ENCODE results near the gene PTPRM.
"Not testable (repeated sequence)": the region's sequence is repeated elsewhere in the genome, so short reads cannot be mapped to it uniquely, and the experiment has no call there.

The PTPRM gene

DNA sequence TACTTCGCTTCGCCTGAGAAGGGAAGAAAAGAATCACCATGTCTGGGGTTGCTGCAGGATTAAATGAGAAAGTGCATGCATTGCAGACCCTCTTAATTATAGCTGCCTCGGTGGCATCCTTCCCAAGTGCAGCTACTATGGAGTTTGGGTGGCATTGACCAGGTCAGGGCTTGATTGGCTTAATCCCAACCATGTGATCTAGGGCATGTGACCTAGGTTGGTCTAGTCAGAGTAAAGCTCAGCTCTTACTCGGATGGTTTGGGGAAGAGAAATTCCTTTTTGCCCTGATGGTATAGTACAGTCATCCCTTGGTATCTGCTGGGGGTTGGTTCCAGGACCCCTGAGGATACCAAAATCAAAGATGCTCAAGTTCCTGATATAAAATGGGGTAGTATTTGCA is 863.9 kb downstream of the PTPRM start:
- H3K27ac ChIP-seq: no peak overlapping the region
- CTCF ChIA-PET: no interaction called here
- TF ChIP-seq CTCF (conservative IDR thresholded peaks at IDR 0.05; ENCODE audit: low read depth): no peak
- no peak for DNase-seq (ENCODE audit: low spot score)
- POLR2A ChIA-PET (ENCODE audit: low non-redundant PET): no interaction called here

GRCh38 chr18:8433323-8433722 is 866.2 kb downstream of the PTPRM start:
- DNase-seq (ENCODE audit: low spot score): no peak
- TF ChIP-seq CTCF (conservative IDR thresholded peaks at IDR 0.05; ENCODE audit: low read depth): no peak
- POLR2A ChIA-PET (ENCODE audit: low non-redundant PET): no interaction called here
- CTCF ChIA-PET: no interaction called here
- H3K27ac ChIP-seq: no peak overlapping the region

DNA sequence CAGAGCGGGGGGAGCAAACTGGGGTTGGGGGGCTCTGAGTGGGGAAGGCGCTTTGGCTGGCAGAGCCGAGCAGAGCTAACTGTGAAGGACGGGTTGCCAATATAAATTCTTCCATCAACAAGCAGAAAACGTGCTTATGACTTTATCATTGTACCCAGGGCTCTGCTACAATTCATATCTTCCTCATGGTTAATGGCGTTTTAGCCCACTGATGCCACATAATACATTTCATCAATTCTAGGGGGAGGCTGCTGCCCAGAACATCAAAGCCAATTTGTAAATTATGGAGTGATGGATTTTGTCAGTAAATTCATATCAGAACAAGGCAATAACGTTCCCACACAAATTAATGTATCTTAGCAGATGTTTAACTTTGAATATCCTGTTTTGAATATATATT is 866.7 kb downstream of the PTPRM start:
- POLR2A ChIA-PET (ENCODE audit: low non-redundant PET): no interaction called here

GRCh38 chr18:8435376-8435775 is 868.3 kb downstream of the PTPRM start:
- TF ChIP-seq CTCF (conservative IDR thresholded peaks at IDR 0.05; ENCODE audit: low read depth): no peak
- no peak for DNase-seq (ENCODE audit: low spot score)
- ChIA-PET POLR2A (ENCODE audit: low non-redundant PET) (no interaction called here), CTCF (no interaction called here)
- H3K27ac ChIP-seq: no peak overlapping the region

More for the DNA sequence above, 866.7 kb downstream of the PTPRM start:
- DNase-seq (ENCODE audit: low spot score): no peak
- H3K27ac ChIP-seq: no peak overlapping the region
- CTCF ChIA-PET: no interaction called here
- TF ChIP-seq CTCF (conservative IDR thresholded peaks at IDR 0.05; ENCODE audit: low read depth): no peak

- ChIA-PET CTCF (interaction anchor here (0.6 kb wide), 1 partner anchor 105 kb away, joined by 3 read pairs; no protein-coding TSS in a partner anchor), POLR2A (ENCODE audit: low non-redundant PET) (no interaction called here)
- TF ChIP-seq CTCF (conservative IDR thresholded peaks at IDR 0.05; ENCODE audit: low read depth): no peak
- no peak overlapping the region for H3K27ac ChIP-seq
- DNase-seq (ENCODE audit: low spot score): no peak
Observed at GRCh38 chr18:8439055-8439454, 871.9 kb downstream of the PTPRM start.

DNA sequence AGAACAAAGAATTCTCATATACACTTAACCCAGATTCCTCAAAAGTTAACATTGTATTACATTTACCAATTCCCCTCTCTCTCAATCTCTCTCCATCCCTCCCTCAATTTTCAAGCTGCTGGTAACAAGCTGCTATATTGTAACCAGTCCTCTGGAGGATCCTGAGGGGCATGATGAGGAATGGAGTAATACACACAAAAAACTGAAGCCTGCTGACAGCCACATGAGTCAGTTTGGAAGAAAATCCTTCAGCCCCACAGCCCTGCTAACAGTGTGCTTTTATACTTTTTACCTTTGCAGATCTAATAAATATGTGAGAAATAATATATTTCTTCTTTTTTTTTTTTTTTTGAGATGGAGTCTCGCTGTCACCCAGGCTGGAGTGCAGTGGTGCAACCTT is 876.4 kb downstream of the PTPRM start:
- CTCF ChIA-PET: no interaction called here
- POLR2A ChIA-PET (ENCODE audit: low non-redundant PET): no interaction called here
- no peak for TF ChIP-seq CTCF (conservative IDR thresholded peaks at IDR 0.05; ENCODE audit: low read depth)
- no peak for DNase-seq (ENCODE audit: low spot score)
- no peak overlapping the region for H3K27ac ChIP-seq

DNA sequence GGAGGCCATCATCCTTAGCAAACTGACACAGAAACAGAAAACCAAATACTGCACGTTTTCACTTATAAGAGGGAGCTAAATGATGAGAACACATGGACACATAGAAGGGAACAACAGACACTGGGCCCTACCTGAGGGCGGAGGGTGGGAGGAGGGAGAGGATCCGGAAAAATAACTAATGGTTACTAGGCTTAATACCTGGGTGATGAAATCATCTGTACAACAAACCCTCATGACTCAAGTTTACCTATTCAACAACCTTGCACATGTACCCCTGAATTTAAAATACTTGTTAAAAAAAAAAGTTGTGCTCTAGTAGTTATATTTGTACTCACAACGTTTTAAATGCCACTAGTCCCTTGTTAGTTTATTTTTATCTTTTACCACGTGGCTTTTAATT is 879.8 kb downstream of the PTPRM start:
- POLR2A ChIA-PET (ENCODE audit: low non-redundant PET); DNase-seq (ENCODE audit: low spot score); CTCF ChIA-PET; H3K27ac ChIP-seq: not testable (repeated sequence)

Measured in RWPE1 (cell line).